HG03196 (cell line): ENCODE measurements around the gene SYT6.

Experiments
- ATAC-seq: cut with Tn5 transposase; IDR thresholded peaks from one replicate; pipeline ENCODE4 v1.9.1; 2021; ENCODE audit not compliant: unreplicated experiment

SYT6 gene

GRCh38 chr1:114154963-114155322 is 1.3 kb upstream of the SYT6 start:
- ATAC-seq, result no peak

GRCh38 chr1:114154146-114154962 is 685 bp upstream of the SYT6 start:
- no peak for ATAC-seq

- no peak for ATAC-seq
These were observed 985 bp downstream of the SYT6 start for GRCh38 chr1:114152508-114153260.

GRCh38 chr1:114152089-114152507 is 1.6 kb downstream of the SYT6 start:
- no peak for ATAC-seq

GRCh38 chr1:114150016-114150415 is 3.7 kb downstream of the SYT6 start:
- no peak for ATAC-seq

- no peak for ATAC-seq
These were observed 4.5 kb downstream of the SYT6 start for GRCh38 chr1:114149211-114149610.

- no peak for ATAC-seq
These were observed 8.0 kb downstream of the SYT6 start for GRCh38 chr1:114145504-114146151.

GRCh38 chr1:114144016-114144415 is 9.7 kb downstream of the SYT6 start:
- no peak for ATAC-seq

- no peak for ATAC-seq
These were observed 14.1 kb downstream of the SYT6 start for GRCh38 chr1:114139540-114139939.

- ATAC-seq, result no peak
These were observed 16.2 kb downstream of the SYT6 start for GRCh38 chr1:114137497-114137896.

- ATAC-seq, result no peak
These were observed 17.9 kb downstream of the SYT6 start for GRCh38 chr1:114135786-114136185.

GRCh38 chr1:114134518-114134917 is 19.2 kb downstream of the SYT6 start:
- ATAC-seq, result no peak

- no peak for ATAC-seq
These were observed 20.5 kb downstream of the SYT6 start for GRCh38 chr1:114133129-114133528.

- ATAC-seq, result no peak
These were observed 22.0 kb downstream of the SYT6 start for GRCh38 chr1:114131526-114132220.

GRCh38 chr1:114130846-114131525 is 22.7 kb downstream of the SYT6 start:
- no peak for ATAC-seq

GRCh38 chr1:114130213-114130612 is 23.5 kb downstream of the SYT6 start:
- no peak for ATAC-seq

GRCh38 chr1:114128293-114128692 is 25.4 kb downstream of the SYT6 start:
- ATAC-seq, result no peak

GRCh38 chr1:114126261-114127095 is 27.2 kb downstream of the SYT6 start:
- peak; percentile 85 for ATAC-seq

GRCh38 chr1:114124644-114125043 is 29.0 kb downstream of the SYT6 start:
- no peak for ATAC-seq
